GM21737 (cell line): Measurements from ENCODE around the gene SMPDL3B.

Experiments used
- ATAC-seq: cut with Tn5 transposase; IDR thresholded peaks from one replicate; pipeline ENCODE4 v1.9.1; 2021; ENCODE audit warnings: mild to moderate bottlenecking, moderate library complexity; ENCODE audit not compliant: unreplicated experiment

SMPDL3B gene, protein sequence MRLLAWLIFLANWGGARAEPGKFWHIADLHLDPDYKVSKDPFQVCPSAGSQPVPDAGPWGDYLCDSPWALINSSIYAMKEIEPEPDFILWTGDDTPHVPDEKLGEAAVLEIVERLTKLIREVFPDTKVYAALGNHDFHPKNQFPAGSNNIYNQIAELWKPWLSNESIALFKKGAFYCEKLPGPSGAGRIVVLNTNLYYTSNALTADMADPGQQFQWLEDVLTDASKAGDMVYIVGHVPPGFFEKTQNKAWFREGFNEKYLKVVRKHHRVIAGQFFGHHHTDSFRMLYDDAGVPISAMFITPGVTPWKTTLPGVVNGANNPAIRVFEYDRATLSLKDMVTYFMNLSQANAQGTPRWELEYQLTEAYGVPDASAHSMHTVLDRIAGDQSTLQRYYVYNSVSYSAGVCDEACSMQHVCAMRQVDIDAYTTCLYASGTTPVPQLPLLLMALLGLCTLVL

DNA sequence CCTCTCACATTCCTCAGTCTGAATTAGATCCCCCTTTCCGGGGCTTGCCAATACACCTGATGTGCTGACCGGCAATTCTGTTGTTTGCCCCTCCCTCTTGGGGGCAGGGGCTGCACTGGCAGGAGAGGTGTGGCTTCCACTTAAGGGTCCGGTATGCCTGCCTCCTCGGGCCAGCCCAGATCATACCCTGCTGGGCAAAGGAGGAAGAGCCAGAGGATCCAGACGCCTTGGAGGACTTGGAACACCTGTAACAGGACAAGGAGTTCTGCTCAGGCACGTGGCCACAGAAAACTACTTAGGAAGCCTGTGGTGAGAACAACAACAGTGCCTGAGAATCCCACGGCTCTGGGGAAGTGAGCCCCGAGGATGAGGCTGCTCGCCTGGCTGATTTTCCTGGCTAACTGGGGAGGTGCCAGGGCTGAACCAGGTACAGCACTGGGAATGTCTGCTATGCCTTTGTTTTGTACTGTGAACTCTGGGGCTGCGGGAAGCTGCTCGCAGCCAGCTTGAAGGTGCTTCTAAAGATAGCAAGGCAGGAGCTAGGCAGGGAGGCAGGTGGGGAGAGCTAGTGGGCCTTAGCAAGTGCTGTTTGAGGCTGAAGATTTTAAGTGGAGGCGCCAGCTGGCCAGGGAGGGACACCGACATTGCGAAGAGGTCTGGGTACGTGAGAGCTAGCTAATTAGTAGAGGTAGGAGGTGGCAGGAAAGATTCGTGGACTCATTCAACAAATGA is at the start of gene SMPDL3B:
Gene SMPDL3B, plus strand, starts transcription at position 183 of the 732 bp plus-strand sequence. Its CDS starts 184 bp downstream, at position 367.
- no peak for ATAC-seq

DNA sequence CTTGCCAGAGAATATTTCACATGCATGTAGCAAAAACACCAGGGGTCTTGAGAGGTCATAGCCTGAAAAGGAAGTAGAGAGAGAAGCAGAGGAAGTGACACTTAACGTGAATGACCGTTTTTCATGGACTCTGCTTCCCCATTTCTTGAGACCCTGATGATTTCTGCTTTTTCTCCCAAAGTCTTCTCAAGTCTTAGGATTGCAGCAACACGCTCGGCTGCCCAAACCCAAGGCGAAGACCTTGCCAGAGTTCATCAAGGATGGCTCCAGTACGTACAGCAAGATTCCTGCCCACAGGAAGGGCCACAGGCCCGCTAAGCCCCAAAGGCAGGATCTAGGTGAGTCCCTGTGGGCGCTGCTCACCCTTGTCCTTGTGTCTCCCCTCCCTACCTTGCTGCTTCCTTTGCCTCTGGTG is 49.7 kb upstream of the SMPDL3B start:
- ATAC-seq: no peak

DNA sequence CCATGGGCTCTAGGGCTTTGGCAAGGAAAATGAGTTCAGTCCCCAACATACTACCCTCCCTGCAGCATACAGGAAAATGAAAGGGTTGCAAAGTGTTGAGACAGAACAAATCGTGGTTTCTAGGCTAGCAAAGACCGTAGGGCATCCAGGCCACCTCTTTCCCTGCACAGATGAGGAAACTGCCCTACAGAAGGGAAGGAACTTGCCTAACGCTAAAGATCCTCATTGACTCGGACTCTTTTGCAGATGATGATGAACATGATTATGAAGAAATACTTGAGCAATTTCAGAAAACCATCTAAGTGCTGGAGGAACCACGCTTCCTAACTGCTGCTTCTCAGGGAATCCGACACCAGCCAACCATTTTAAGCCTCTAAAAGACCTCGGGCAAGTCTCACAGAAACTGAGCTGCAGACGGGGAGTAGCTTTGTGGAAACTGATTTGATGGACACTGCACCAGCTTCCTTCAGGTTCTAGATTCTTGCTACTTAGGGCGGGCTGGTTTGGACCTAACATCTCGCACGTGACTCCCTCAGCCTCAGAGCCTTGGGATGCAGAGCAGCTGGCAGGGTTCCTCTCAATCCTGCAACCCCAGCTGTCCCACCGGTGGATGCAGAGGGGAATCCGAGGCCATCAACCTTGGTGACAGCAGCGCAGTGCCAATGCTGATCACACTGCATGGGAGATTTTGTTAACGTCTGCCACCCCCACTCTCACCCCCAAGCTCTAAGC is 49.0 kb upstream of the SMPDL3B start:
- no peak for ATAC-seq

DNA sequence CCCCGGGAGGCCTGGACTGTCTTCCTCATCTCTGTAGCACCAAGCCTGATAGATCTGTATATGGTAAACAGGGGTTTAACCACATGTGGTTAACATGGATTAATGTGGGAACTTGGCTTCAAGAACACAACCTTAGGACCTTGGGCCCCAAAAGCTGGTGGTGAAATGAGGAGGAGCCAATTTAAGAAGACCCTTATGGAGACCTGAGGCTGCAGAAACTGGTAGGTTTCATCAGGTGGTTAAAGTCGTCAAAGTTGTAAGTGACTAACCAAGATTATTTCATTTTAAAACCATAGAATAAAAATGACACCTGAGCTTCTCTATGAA is 48.5 kb upstream of the SMPDL3B start:
- ATAC-seq: no peak

DNA sequence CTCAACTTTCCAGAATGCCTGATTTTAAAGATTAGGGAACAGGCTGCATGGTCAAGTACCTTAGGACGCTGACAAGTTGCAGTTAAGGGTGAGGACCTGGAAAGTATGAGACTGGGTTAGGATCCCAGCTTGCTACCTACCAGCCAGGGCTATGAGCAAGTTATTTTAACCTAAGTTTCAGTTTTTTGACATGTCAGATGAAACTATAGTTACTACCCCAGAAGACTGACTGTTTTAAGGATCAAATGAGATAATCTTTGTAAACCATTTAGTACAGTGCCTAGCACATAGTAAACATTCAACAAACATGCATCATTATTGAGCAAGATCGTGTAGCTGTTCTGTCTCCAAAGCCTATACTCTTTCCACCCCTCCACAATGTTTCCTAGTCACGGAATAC is 48.1 kb upstream of the SMPDL3B start:
- ATAC-seq: no peak

DNA sequence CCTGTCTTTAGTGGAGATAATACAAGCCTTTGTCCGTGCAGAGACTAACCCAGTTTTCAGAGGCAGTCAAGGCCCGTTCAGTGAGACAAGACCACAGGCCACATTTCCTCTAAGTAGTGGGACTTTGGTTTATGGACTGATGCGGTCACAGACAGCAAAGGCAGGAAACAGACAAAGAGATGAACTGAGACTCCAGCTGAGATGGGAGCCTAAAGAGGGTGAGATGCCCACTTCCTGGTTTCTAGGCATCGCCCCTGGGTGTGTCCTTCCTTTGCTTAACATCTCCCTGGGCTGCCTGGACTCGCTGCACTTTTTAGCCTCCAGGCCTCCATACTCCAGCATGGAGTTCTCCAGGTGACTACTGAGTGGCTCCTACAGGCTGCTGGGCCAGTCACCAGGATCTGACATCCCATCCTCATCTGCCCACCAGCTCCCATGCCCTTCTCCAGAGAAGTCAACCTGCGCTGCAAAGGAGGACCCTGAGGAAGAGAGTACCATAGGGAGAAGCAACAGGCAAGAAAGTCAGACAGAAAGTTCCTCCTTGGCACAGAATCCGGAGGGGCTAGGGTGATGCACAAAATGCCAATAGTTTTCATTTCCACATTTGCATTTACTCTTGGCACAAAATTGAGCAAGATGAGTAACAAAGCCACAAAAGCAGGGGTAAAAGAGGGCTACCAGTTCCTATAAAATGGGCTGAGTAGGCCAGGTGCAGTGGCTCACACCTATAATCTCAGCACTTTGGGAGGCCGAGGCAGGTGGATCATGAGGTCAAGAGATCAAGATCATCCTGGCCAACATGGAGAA is 47.4 kb upstream of the SMPDL3B start:
- no peak for ATAC-seq

DNA sequence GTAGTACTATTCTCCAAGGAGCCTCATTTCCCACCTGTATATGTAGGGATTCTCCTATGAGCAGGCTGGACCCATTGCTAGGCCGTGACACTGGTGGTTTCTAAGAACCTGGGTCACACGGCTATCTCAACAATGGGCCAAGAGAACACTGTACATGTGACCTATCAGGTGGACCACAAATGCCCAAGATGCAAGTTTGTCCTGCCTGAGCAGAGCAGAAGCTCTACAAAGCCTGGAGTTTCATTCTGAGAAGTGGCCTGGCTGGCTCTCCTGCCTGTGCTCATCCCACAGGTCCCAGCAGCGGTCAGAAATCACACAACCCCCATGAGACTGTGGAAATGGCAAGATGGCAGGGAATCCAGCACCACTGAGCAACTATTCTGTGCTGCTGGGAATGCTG is 45.3 kb upstream of the SMPDL3B start:
- no peak for ATAC-seq

DNA sequence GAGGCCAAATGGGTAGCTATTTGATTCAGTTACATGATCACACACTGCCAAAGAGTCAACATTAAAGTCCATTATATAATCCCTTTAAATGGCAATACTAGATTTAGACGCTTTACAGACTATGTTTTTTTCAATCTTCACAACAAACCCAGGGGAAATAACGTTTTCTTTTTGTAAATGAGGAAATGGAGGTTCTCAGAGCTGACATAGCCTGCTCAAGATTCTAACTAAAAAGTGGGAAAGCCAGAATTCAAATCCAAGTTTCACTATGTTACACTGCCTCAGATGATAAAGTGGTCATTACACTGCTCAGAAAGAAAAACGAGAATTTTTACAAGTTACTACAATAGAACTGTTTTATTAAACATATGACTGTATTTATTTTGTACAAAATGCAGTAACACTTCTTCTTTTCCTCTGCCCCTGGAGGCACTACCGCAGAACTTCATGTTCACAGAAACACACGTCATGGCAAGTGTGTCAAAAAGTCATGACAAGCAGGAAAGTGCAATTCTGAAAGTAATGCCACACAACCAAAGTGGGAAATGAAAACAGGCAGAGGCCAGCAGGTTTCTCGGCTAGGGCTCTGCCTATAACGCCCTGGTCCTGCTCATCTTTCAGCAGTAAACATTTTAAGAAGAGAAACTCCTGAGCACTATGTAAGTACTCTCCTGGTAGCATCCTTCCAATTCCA is 43.5 kb upstream of the SMPDL3B start:
- peak; percentile 47 for ATAC-seq

DNA sequence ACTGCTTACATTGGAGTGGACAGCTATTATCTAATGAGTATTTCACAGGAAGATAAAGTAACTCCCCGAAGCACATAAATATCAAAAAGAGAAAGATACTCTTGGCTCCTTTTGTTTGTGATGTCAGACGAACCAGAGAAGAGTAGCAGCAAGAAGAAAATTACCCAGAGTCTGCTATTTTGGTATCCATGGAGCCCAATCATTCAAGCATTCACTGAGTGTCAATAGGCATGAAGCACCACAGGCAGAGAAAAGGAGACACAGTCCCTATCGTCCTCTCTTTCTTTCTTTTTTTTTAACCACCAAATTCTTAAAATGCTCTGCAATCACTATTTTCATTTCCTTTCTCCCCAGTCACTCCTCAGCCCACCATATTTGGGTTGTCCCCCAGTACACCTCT is 40.3 kb upstream of the SMPDL3B start:
- no peak for ATAC-seq

DNA sequence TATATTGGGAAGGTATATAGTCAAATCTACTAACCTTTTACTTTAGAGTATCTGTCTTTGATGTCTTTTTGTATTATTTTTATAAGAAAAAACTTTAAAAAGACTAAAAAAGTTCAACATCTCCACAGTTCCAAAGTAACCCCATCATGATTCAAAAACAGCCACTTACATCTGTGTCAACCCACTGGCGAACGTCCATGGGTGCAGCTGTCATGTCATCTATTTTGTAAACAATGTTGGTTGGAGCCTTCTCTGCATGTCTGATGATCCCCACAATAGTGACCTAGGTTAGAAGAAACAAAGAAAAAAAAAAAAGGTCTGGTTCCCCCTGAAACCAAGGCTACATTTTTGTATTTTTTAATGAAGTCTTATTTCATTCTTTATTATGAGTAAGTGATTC is 28.0 kb upstream of the SMPDL3B start:
- ATAC-seq: no peak

DNA sequence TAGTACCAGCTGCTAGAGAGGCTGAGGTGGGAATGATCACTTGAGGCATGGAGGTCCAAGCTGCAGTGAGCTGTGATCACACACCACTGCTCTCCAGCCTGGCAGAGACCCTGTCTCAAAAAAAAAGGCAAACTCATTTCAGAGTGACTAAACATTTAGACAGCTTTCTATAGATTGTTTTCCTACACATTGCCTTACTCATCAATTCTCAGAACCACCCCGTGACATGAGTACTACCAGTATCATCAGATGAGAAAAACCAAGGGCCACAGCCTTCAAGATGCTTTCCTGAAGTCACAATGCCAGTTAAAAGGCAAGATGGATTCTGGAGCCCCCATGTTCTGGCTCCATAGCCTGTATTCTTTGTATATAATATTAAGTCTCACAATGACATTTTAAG is 22.4 kb upstream of the SMPDL3B start:
- no peak for ATAC-seq

DNA sequence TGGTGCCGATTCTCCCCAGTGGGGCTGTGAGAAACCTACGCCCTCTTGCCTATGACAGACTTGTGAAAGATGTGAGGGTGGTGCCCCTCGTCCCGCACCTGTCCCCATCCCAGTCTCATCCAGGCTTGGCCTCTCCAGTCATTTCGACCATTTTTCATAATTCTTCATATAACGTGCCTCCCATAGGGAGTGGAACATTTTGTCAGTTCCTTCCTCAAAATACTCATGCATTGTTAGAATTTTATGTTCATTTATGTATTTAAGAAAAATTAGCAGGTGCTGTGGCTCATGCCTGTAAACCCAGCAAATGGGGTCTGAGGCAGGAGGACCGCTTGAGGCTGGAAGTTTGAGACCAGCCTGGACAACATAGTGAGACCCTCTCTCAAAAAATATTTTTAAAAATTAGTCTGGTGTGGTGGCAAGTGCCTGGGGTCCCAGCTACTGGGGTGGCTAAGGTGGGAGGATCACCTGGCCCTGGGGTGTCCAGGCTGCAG is 19.7 kb upstream of the SMPDL3B start:
- no peak for ATAC-seq

DNA sequence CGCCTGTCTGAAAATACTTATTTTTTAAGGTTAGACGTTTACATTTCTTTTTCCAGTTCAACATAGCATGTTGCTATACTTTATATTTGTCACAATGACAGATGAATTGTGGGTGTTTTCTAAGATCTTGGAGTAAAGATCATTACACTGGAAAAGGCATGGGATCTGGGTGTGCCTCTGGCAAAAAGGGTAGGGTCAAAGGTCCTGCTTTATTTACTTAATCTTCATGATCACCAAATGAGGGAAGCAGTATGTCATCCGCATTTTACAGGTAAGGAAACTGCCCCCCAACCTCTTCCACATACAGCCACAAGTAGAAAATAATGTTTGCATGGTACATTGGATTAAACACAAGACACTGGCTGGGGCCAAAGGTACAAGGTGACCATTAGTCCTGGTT is 12.5 kb upstream of the SMPDL3B start:
- ATAC-seq: no peak

DNA sequence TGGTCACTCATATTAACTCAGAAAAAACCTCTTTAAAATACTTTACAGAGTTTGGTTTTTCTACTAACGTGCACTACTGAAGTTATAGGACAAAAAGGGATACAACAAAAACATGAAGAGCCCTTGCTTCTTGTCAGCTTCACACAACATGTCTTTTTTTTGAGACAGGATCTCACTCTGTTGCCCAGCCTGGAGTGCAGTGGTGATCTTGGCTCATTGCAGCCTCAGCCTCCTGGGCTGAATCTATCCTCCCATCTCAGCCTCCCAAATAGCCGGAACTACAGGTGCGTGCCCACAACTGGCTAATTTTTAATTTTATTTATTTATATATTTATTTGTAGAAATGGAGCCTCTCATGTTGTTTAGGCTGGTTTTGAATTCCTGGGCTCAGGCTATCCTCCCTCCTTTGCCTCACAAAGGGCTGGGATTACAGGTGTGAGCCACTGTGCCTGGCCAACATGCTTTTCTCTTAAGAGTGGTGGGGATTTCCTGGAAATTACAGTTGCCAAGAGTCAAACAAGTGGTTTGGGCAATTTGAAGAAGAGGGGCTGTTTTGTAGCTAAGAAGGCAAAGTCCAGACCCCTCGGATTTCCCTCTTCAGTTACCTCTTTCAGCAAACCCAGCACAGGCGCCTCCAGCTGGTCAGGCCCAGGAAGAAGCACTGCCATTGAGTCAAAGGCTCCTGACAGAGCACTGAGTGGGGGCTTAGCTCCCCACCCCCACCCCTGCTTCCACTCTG is 6.4 kb upstream of the SMPDL3B start:
- ATAC-seq: no peak

DNA sequence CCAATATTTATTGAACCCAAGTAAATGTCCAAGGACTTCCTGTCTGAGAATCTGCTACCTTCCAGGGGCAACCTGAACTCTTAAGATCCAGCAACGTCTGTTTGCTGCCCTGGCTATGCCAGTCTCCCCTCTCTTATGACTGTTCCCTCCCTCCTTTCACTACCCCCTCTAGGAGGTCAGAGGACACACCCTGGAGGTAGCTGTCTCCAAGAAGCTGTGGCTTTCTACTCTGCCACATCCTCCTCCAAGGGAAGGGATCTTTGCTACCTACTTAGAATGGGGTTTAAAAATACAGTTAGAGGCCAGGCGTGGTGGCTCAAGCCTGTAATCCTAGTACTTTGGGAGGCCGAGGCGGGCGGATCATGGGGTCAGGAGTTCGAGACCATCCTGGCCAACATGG is 3.6 kb upstream of the SMPDL3B start:
- no peak for ATAC-seq

DNA sequence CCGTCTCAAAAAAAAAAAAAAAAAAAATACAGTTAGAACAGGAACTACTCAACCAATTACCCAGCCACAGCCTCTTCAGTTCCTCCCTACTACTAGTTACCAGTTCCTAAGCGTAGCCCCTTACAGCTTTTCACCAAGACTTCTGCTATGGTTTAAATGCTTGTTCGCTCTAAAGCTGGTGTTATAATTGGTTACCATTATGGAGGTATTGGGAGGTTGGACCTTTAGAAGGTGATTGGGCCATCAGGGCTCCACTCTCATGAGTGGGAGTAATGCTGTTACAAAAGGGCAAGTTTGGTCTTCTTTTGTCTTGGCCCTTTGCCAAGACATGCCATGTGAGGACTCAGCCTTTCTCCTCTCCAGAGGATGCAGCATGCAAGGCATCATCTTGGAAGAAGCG is 3.0 kb upstream of the SMPDL3B start:
- ATAC-seq: no peak

DNA sequence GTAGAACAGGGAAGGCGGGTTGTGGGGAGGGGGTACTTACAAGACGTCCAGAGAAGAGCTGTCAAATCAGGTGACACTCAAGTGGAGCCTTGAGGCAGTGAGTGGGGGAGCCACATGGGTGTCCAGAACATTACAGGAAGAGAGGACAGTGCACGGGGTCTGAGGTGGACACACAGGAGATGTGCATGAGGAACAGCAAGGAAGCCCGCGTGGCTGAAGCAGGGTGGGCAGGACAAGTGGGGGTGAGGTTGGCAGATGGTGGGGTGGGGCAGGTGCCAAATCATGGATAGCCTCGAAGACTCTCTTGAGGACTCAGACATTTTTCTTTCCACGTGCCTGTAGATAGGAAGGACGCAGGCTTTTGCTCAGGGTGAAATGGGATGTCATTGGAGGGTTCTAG is 921 bp downstream of the SMPDL3B start:
- no peak for ATAC-seq

DNA sequence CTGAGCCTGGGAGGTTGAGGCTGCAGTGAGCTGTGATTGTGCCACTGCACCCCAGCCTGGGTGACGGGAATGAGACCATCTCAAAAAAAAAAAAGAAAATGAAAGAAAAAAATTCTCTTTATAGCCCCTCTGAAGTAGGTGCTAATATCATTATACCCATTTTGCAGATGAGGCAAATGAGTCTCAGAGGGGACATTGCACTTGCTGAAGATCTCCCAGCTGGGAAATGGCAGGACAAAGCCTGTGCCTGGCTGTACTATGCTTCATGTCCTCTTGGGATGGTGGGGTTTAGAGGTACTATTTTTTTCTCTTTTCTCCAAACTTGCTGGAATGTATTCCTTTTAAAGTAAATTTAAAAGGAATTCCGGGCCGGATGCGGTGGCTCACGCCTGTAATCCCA is 1.6 kb downstream of the SMPDL3B start:
- no peak for ATAC-seq

DNA sequence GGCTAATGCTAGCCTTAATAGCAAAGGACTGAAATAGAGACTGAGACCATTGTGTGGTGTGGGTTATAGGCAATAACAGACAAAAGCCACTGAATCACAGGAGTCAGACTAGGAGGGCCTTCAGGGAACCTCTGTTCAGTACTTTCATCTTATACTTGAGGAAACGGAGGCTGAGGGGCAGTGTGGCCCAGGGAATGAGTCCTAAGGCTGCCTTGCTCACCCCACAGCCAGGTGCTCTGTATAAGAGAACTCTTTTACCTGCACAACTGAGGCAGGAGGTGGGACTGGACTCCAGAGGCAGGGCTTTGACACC is 2.7 kb downstream of the SMPDL3B start:
- ATAC-seq: no peak

DNA sequence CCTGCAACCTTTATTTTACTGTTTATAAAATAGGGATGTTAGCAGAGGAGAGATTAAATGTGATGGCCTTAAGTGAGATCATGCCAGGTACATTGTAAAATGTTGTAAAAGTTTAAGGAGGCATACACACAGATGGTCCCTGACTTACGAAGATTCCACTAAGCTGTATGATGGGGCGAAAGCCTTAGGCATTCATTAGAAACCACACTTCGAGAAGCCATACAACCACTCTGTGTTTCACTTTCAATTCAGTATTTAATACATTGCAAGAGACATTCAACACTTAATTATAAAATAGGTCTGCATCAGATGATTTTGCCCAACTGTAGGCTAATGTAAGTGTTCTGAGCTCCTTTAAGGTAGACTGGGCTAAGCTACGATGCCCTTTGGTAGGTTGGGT is 3.7 kb downstream of the SMPDL3B start:
- no peak for ATAC-seq
